Stimulated activated CD4-positive, alpha-beta T cell treated with anti-CD3 and anti-CD28 coated beads, TNF-alpha, amount 100 ng/mL, for 1 hour (primary cell): ENCODE results near the gene THSD4.

Source experiments
- DNase-seq, 3 donors: peaks; one replicate each; pipeline ENCODE4 v3.0.0-alpha.2; 2020; ENCODE audit warnings: low read depth in 3 of 3, low spot score in 1 of 3

Gene THSD4

GRCh38 chr15:71811752-71812735 lies 696.8 kb downstream of the THSD4 start:
- DNase-seq = no peak

GRCh38 chr15:71812966-71813722 lies 697.9 kb downstream of the THSD4 start:
- no peak for DNase-seq

GRCh38 chr15:71813723-71814470 lies 698.6 kb downstream of the THSD4 start:
- no peak for DNase-seq

GRCh38 chr15:71815301-71815700 lies 700.0 kb downstream of the THSD4 start:
- no peak for DNase-seq

- no peak for DNase-seq
Observed at GRCh38 chr15:71817351-71817750, 702.1 kb downstream of the THSD4 start.

- no peak for DNase-seq
Observed at GRCh38 chr15:71820127-71820526, 704.9 kb downstream of the THSD4 start.

- no peak for DNase-seq
Observed at GRCh38 chr15:71821547-71822129, 706.4 kb downstream of the THSD4 start.

- DNase-seq = no peak
Observed at GRCh38 chr15:71822890-71823630, 707.8 kb downstream of the THSD4 start.

- no peak for DNase-seq
Observed at GRCh38 chr15:71823801-71824200, 708.5 kb downstream of the THSD4 start.

- no peak for DNase-seq
Observed at GRCh38 chr15:71825021-71825730, 709.9 kb downstream of the THSD4 start.

GRCh38 chr15:71826196-71826595 lies 710.9 kb downstream of the THSD4 start:
- no peak for DNase-seq

- no peak for DNase-seq
Observed at GRCh38 chr15:71830981-71831380, 715.7 kb downstream of the THSD4 start.
